Kidney epithelial cell (primary cell): ENCODE data around the gene FER. TPM values are rescaled to one million over a fixed set of nuclear protein-coding genes. Genes with fewer than 3 reads are reported as not detected.

Source experiments
- DNase-seq: peaks from one replicate; pipeline ENCODE4 v3.0.0-alpha.2; 2010; ENCODE audit warnings: low read depth
- H3K27me3 ChIP-seq: 2 replicates; pipeline ENCODE4 v1.6.0; 2011; ENCODE audit warnings: low read length; ENCODE audit not compliant: control insufficient read depth, insufficient read depth
- H3K36me3 ChIP-seq: 2 replicates; pipeline ENCODE4 v1.5.1; 2011; ENCODE audit warnings: low read length; ENCODE audit not compliant: control insufficient read depth, insufficient read depth
- H3K4me3 ChIP-seq: 2 replicates; pipeline ENCODE4 v1.5.1; 2011; ENCODE audit warnings: low read depth, mild to moderate bottlenecking, control low read depth, low read length
- CTCF ChIP-seq: IDR thresholded peaks from 2 replicates; pipeline ENCODE4 v1.5.1; 2011; ENCODE audit warnings: mild to moderate bottlenecking, moderate library complexity, low read length, control low read depth, inconsistent platforms; ENCODE audit not compliant: insufficient read depth, poor library complexity, severe bottlenecking
- total RNA-seq: library from RNA; depleted of rRNA; stranded (reverse); fragments of >200 nt; gene quantifications from 2 replicates; pipeline ENCODE4 v1.2.3, GENCODE V29; 2015

FER gene
- total RNA-seq, 1 donor from 2014 or later: 15.1 TPM

- TF ChIP-seq CTCF: no peak
- Histone ChIP-seq H3K4me3 (no peak overlapping the region), H3K27me3 (no peaks in the 10 kb centered on the region), H3K36me3 (no peaks in the 10 kb centered on the region)
- DNase-seq: no peak
Observed at GRCh38 chr5:108925073-108925472, 177.4 kb downstream of the FER start.

- Histone ChIP-seq H3K36me3 (no peaks in the 10 kb centered on the region), H3K4me3 (no peak overlapping the region), H3K27me3 (no peaks in the 10 kb centered on the region)
- no peak for DNase-seq
- no peak for TF ChIP-seq CTCF
Observed at GRCh38 chr5:108930107-108930506, 182.4 kb downstream of the FER start.

GRCh38 chr5:108935611-108936010 is 187.9 kb downstream of the FER start:
- H3K36me3 ChIP-seq: no peaks in the 10 kb centered on the region
- no peak for TF ChIP-seq CTCF
- no peaks in the 10 kb centered on the region for H3K27me3 ChIP-seq
- DNase-seq: no peak
- H3K4me3 ChIP-seq: no peak overlapping the region

GRCh38 chr5:108937221-108937620 is 189.5 kb downstream of the FER start:
- Histone ChIP-seq H3K4me3 (no peak overlapping the region), H3K36me3 (no peaks in the 10 kb centered on the region), H3K27me3 (no peaks in the 10 kb centered on the region)
- no peak for TF ChIP-seq CTCF
- no peak for DNase-seq

GRCh38 chr5:108940506-108940905 is 192.8 kb downstream of the FER start:
- Histone ChIP-seq H3K4me3 (no peak overlapping the region), H3K27me3 (no peaks in the 10 kb centered on the region), H3K36me3 (no peaks in the 10 kb centered on the region)
- DNase-seq: no peak
- TF ChIP-seq CTCF: no peak

GRCh38 chr5:108941746-108942145 is 194.0 kb downstream of the FER start:
- no peak for DNase-seq
- H3K36me3 ChIP-seq: no peaks in the 10 kb centered on the region
- no peak overlapping the region for H3K4me3 ChIP-seq
- H3K27me3 ChIP-seq: no peaks in the 10 kb centered on the region
- no peak for TF ChIP-seq CTCF
